ENCODE data around the gene LYPD8.

DNA sequence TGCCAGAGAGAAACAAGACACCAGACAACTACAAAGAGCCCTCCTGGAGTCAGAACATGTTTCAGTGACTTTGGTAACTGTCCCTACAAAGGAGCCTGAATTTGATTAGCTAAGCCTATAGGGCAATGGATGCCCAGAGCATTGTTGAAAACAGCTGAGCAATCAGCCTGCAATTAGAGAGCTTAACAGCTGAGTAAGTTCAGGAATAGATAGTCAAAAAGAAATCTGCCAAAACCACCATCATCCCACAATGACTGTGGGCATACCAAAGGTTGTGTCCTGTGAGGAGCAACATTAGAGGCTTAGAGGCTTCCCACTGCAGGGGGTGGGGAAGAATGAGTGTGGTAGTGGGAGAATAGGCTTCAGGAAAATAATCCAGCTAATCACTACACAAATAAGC lies 38.0 kb upstream of the LYPD8 start:
- TF ChIP-seq CHD1 (IDR thresholded peaks at IDR 0.05; ENCODE audit: low read depth, low read length) (no peak), RFX5 (IDR thresholded peaks at IDR 0.05; ENCODE audit: borderline replicate concordance, low read depth, low read length) (no peak), CTCF (IDR thresholded peaks at IDR 0.05; ENCODE audit: control extremely low read depth in 1 of 3, insufficient read depth in 1 of 3, low read depth in 1 of 3, low read length in 3 of 3) (no peak), KDM5A (IDR thresholded peaks at IDR 0.05; ENCODE audit: low read length) (no peak), NRF1 (IDR thresholded peaks at IDR 0.05; ENCODE audit: low read depth, low read length) (no peak), POLR2AphosphoS5 (IDR thresholded peaks at IDR 0.05; ENCODE audit: low read depth, low read length) (no peak), TCF12 (IDR thresholded peaks at IDR 0.05; ENCODE audit: low read depth, low read length) (no peak), CREB1 (IDR thresholded peaks at IDR 0.05) (no peak), TAF1 (IDR thresholded peaks at IDR 0.05; ENCODE audit: low read depth, low read length) (no peak), CBX8 (IDR thresholded peaks at IDR 0.05; ENCODE audit: borderline replicate concordance, low read depth, low read length) (no peak), JUND (IDR thresholded peaks at IDR 0.05; ENCODE audit: low read length) (no peak)

Measured in H1 (cell line).